ENCODE measurements around the gene CCL8.

DNA sequence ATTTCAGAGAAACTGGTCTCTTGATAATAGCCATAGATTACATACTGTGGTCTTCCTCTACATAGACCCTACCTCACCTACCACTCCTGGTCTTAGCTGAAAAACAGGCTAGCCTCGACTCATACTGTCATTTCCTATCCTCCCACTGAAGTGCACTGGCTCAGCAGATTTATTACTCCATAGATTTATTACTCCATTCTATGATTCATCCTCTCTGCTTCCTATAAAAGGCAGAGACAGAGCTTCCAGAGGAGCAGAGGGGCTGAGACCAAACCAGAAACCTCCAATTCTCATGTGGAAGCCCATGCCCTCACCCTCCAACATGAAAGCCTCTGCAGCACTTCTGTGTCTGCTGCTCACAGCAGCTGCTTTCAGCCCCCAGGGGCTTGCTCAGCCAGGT lies 49.3 kb upstream of the CCL8 start, which contains the start of gene CCL7:
- TF ChIP-seq GATA3 (IDR thresholded peaks at IDR 0.05; ENCODE audit: low read depth, low read length) (no peak), GATA2 (IDR thresholded peaks at IDR 0.05; ENCODE audit: low read depth, low read length) (no peak)
